Endothelial cell of hepatic sinusoid (primary cell): ENCODE data around the gene SPATA17.

Experiments
- in situ Hi-C: cut with HindIII; loops from 2 replicates; pipeline ENCODE4 v1.10.0; 2017; ENCODE audit warnings: low sequenced_read_pairs

The SPATA17 gene

DNA sequence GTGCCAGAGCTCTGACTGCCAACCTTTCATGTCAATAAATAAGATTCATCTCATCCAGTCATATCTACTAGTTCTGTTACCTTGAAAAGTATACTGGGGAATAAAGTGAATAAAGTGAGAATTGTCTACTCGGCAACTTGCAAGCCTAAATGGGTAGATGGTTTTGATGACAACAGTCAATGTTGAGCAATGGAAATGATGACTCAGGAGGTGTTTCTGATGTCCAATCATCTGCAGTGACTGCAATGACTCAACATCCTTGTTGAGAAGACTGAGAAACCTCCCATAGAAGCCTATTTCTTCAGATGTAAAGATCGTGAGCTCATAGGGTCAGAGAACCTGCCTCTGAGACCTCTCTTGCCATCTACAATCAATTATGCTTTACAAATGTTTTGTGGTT is 276.4 kb downstream of the SPATA17 start:
- in situ Hi-C loops, result no loop called here

DNA sequence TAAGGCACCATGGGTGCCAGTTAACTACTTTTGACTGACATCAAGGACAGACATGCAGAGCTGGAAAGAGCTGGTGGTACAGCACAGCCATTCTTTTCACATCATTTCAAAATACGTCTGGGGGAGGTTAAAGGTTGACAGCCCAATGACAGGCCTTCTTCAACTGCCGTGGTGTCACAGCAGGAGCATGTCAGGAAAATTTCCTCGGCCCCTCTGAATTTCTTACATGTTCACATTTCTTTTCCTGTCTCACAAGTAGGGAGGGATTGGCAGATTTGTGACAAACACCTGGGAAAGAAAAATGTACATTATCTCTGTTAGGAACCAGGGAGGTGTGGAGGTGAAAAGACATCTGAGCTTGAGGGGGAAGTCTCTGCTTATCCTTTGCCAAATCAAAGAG is 279.1 kb downstream of the SPATA17 start:
- in situ Hi-C loops, result no loop called here

DNA sequence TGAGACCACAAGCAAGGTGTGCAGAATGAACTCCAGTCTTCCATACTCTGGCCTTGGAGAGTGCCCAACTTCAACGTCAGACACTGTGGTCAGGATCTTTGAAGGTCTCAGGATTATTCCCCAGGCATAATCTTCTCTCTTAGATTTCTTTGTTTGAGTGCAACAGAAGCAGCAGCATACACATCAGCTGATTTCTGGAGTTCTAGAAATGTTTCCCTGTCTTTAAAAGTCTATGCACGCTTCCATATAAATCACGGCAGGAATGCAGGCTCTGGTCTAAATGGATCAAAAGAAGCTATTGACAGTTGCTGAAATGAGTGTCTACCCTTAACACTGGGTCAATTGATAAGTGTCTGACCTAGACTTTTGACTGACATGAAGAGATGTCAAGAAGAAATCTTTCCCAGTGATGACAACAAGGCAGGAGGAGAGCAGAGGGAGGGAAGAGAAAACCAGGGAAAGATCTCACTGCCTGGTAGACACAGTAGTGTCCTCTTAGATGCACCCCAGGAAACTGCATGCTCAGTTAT is 279.7 kb downstream of the SPATA17 start:
- in situ Hi-C loops, result no loop called here

DNA sequence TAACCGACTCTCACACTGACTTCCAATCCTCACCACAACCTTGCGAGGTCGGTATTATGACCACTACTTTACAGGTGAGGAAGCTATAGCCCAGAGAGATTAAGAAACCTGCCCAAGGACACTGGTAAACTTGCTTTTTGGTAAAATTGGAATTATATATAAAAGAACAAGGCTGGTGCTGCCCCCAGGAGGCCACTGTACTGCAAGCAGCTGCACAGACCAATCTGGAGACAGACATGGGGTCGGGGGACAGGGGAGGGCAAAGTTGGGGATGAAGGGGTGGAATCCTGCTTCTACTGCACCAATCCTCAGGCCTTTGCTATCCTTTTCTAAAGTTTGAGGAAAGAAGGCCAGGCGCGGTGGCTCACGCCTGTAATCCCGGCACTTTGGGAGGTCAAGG is 280.8 kb downstream of the SPATA17 start:
- in situ Hi-C loops, result no loop called here

DNA sequence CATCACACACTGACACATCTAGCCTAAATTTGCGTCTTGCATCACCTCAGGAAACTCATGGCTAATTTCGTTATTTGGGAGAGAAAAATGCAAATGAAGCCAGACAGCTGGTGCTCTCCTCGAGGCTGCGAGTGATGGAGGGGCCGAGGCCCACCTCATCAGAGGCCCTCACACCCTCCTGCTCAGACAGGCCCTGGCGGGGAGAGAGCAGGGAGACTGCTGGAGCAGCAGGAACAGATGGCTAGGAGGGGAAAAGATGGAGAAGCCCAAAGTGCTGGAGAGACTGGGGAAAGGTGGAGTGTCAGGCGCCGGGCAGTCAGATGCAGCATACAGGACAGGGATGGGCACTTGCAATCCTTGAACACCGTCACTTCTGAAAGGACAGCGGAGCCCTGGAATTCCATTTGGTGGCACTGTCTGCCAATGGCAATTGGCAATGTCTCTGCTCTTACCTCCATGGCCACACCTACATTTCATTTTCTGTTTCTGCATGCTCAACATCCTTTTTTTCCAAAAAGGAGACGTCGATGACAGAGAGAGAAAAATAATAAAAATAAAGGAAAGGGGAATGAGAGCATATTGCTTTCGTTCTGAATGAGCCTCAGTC is 286.2 kb downstream of the SPATA17 start:
- in situ Hi-C loops, result no loop called here

DNA sequence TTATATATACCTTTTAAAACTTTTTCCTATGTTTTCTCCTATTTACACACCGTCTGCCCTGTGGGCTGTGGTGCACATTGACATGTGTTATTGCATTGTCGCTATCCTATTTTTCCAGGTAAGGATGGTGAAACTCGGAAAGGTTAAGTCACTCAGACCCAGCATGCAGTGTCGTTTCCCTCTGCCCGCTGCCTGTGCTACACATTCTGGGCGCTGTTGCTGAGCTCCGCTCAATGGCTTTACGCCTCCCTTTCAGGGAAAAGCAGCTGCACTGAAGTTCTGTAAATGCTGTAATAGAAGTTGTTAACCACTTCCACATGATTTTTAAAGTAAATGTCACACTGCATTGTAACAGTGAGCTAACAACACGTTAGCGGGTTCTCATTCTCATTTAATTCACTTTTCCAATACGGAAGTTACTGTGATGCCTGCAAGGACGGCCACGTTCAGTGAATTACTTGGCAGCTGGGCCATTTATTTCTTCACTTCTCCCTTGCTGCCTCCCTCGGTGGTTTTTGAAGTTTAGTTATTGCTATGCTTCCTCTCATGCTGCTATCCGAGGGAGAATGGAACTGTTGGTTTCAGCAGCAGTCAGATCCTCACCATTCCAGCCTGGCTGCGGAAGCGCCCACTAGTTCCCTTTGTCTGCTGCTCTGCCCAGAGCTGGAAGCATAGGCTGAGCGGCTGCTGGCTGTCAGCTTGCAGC is 288.7 kb downstream of the SPATA17 start:
- in situ Hi-C loops, result no loop called here
